ENCODE measurements around the gene DPP3.

DNA sequence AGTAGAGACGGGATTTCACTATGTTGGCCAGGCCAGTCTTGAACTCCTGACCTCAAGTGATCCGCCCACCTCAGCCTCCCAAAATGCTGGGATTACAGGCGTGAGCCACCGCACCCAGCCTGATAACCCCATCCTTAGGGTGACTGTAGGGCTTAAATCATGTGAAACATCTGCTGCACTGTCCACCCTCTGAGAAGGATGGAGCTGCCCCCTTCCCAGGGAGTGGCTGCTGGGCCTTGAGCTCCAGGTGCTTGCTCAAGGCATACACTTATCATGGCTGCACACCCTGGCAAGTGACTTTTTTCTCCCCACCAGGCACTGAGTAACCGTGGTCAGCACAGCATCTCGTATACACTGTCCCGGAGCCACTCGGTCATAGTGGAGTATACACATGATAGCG, 8.2 kb upstream of the DPP3 start:
- TF ChIP-seq, protein P1, sequence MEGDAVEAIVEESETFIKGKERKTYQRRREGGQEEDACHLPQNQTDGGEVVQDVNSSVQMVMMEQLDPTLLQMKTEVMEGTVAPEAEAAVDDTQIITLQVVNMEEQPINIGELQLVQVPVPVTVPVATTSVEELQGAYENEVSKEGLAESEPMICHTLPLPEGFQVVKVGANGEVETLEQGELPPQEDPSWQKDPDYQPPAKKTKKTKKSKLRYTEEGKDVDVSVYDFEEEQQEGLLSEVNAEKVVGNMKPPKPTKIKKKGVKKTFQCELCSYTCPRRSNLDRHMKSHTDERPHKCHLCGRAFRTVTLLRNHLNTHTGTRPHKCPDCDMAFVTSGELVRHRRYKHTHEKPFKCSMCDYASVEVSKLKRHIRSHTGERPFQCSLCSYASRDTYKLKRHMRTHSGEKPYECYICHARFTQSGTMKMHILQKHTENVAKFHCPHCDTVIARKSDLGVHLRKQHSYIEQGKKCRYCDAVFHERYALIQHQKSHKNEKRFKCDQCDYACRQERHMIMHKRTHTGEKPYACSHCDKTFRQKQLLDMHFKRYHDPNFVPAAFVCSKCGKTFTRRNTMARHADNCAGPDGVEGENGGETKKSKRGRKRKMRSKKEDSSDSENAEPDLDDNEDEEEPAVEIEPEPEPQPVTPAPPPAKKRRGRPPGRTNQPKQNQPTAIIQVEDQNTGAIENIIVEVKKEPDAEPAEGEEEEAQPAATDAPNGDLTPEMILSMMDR (IDR thresholded peaks at IDR 0.05; ENCODE audit: low read length), result no peak
- TF ChIP-seq EZH2 (optimal IDR thresholded peaks at IDR 0.05; ENCODE audit: low read depth, low read length), result no peak
- no peak for TF ChIP-seq EZH2phosphoT487 (IDR thresholded peaks at IDR 0.05; ENCODE audit: low read length)
